ENCODE results near the gene ENGASE. TPM values are rescaled to one million over a fixed set of nuclear protein-coding genes. Genes with fewer than 3 reads are reported as not detected.

The ENGASE gene
- total RNA-seq, 4 donors from 2014 or later: 10.4 to 23.7 (median 19.1) TPM

DNA sequence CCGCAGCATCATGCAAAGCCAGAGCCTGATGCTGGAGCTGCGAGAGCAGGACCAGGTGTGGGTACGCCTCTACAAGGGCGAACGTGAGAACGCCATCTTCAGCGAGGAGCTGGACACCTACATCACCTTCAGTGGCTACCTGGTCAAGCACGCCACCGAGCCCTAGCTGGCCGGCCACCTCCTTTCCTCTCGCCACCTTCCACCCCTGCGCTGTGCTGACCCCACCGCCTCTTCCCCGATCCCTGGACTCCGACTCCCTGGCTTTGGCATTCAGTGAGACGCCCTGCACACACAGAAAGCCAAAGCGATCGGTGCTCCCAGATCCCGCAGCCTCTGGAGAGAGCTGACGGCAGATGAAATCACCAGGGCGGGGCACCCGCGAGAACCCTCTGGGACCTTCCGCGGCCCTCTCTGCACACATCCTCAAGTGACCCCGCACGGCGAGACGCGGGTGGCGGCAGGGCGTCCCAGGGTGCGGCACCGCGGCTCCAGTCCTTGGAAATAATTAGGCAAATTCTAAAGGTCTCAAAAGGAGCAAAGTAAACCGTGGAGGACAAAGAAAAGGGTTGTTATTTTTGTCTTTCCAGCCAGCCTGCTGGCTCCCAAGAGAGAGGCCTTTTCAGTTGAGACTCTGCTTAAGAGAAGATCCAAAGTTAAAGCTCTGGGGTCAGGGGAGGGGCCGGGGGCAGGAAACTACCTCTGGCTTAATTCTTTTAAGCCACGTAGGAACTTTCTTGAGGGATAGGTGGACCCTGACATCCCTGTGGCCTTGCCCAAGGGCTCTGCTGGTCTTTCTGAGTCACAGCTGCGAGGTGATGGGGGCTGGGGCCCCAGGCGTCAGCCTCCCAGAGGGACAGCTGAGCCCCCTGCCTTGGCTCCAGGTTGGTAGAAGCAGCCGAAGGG lies 26.4 kb upstream of the ENGASE start:
- intact Hi-C loops (cut with DNase I): loop anchor here (5.0 kb wide), 2 partner anchors 34 to 344 kb away; no protein-coding TSS in a partner anchor
- DNase-seq (ENCODE audit: extremely low spot score): no peak
- no peak for TF ChIP-seq POLR2AphosphoS5 (IDR thresholded peaks at IDR 0.05)
- TF ChIP-seq POLR2A (IDR thresholded peaks at IDR 0.05; ENCODE audit: low read depth): no peak
- TF ChIP-seq, protein P1, sequence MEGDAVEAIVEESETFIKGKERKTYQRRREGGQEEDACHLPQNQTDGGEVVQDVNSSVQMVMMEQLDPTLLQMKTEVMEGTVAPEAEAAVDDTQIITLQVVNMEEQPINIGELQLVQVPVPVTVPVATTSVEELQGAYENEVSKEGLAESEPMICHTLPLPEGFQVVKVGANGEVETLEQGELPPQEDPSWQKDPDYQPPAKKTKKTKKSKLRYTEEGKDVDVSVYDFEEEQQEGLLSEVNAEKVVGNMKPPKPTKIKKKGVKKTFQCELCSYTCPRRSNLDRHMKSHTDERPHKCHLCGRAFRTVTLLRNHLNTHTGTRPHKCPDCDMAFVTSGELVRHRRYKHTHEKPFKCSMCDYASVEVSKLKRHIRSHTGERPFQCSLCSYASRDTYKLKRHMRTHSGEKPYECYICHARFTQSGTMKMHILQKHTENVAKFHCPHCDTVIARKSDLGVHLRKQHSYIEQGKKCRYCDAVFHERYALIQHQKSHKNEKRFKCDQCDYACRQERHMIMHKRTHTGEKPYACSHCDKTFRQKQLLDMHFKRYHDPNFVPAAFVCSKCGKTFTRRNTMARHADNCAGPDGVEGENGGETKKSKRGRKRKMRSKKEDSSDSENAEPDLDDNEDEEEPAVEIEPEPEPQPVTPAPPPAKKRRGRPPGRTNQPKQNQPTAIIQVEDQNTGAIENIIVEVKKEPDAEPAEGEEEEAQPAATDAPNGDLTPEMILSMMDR (IDR thresholded peaks at IDR 0.05): no peak
- no peak for TF ChIP-seq EP300 (IDR thresholded peaks at IDR 0.05)
- WGBS: 92% methylated on average over 35 of the region's 41 CpGs
- peaks cover 0 to 52% (median 32%) of the 10 kb centered on the region in 4 donors for H3K36me3 ChIP-seq
- H3K4me1 ChIP-seq: peaks cover 17 to 33% (median 24%) of the 10 kb centered on the region in 4 donors
- no peak overlapping the region for H3K4me3 ChIP-seq
- H3K27ac ChIP-seq (replicated peaks in 1 of 4): peak overlapping the region in 3 of 4 donors; percentile 29 to 61 (median 31)
- no peaks in the 10 kb centered on the region for H3K9me3 ChIP-seq
- H3K27me3 ChIP-seq: no peaks in the 10 kb centered on the region

DNA sequence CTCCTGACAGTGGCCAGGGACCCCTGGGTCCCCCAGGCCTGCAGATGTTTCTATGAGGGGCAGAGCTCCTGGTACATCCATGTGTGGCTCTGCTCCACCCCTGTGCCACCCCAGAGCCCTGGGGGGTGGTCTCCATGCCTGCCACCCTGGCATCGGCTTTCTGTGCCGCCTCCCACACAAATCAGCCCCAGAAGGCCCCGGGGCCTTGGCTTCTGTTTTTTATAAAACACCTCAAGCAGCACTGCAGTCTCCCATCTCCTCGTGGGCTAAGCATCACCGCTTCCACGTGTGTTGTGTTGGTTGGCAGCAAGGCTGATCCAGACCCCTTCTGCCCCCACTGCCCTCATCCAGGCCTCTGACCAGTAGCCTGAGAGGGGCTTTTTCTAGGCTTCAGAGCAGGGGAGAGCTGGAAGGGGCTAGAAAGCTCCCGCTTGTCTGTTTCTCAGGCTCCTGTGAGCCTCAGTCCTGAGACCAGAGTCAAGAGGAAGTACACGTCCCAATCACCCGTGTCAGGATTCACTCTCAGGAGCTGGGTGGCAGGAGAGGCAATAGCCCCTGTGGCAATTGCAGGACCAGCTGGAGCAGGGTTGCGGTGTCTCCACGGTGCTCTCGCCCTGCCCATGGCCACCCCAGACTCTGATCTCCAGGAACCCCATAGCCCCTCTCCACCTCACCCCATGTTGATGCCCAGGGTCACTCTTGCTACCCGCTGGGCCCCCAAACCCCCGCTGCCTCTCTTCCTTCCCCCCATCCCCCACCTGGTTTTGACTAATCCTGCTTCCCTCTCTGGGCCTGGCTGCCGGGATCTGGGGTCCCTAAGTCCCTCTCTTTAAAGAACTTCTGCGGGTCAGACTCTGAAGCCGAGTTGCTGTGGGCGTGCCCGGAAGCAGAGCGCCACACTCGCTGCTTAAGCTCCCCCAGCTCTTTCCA lies 25.5 kb upstream of the ENGASE start:
- no peak for TF ChIP-seq POLR2A (IDR thresholded peaks at IDR 0.05; ENCODE audit: low read depth)
- TF ChIP-seq POLR2AphosphoS5 (IDR thresholded peaks at IDR 0.05): no peak
- TF ChIP-seq, protein P1 (IDR thresholded peaks at IDR 0.05): no peak
- no peak for TF ChIP-seq EP300 (IDR thresholded peaks at IDR 0.05)
- Histone ChIP-seq H3K4me1 (peaks cover 17 to 33% (median 24%) of the 10 kb centered on the region in 4 donors), H3K27me3 (no peaks in the 10 kb centered on the region), H3K36me3 (peaks cover 0 to 49% (median 32%) of the 10 kb centered on the region in 4 donors), H3K4me3 (no peak overlapping the region), H3K27ac (replicated peaks in 1 of 4) (no peak overlapping the region), H3K9me3 (peaks cover 0 to 6% (median 0%) of the 10 kb centered on the region in 4 donors)
- WGBS: 87% methylated on average over 16 of the region's 21 CpGs
- intact Hi-C loops (cut with DNase I): loop anchor here (5.0 kb wide), 2 partner anchors 33 to 343 kb away; no protein-coding TSS in a partner anchor
- DNase-seq (ENCODE audit: extremely low spot score): no peak

DNA sequence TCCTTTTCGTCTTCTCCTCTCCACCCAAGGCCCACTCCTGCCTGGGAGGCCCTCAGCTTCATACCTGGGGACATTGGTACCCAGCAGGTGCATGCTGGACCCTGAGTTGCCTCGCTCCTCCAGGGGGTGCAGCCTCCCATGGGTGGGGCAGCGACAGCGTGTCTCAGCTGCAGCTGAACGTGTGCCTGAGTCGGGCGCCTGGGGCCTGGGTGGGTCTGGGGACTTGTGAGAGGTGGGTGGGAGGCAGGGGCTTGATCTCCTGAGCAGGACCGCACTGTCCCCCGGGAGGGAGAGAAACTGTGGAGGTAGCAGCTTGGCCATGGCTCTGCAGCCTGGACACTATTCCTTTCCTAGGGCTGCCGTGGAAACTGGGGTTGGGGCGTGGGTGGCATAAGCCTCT lies 24.8 kb upstream of the ENGASE start:
- Histone ChIP-seq H3K27ac (replicated peaks in 1 of 4) (no peak overlapping the region), H3K27me3 (no peaks in the 10 kb centered on the region), H3K36me3 (peaks cover 0 to 42% (median 30%) of the 10 kb centered on the region in 4 donors), H3K9me3 (peaks cover 0 to 13% (median 3%) of the 10 kb centered on the region in 4 donors), H3K4me1 (peaks cover 17 to 32% (median 24%) of the 10 kb centered on the region in 4 donors), H3K4me3 (no peak overlapping the region)
- DNase-seq (ENCODE audit: extremely low spot score): no peak
- TF ChIP-seq POLR2AphosphoS5 (IDR thresholded peaks at IDR 0.05) (no peak), EP300 (IDR thresholded peaks at IDR 0.05) (no peak), POLR2A (IDR thresholded peaks at IDR 0.05; ENCODE audit: low read depth) (no peak)
- TF ChIP-seq, protein P1 (IDR thresholded peaks at IDR 0.05): no peak
- intact Hi-C loops (cut with DNase I): loop anchor here (5.0 kb wide), 2 partner anchors 32 to 342 kb away; no protein-coding TSS in a partner anchor
- 86% methylated on average over 6 of the region's 11 CpGs for WGBS

DNA sequence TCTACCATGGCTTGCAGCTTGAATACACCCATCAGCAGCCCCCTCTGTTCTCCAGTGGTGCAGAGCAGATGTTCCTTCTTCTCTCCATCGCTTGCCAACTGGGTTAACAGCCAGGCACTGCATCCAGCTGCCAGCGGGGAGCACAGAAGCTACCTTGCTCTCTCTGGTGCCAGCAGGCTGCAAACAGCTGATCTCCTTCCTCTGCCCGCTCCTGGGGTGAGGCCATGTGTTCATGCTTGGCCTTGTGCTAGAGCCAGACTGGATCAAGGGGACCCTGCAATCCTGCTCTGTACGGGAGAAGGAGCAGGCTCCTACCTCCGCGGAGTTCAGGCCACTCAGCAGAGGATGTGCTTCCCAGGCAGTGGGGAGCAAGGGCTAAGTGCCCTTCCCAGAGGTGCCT lies 24.1 kb upstream of the ENGASE start:
- intact Hi-C loops (cut with DNase I): no loop called here
- peaks cover 0 to 42% (median 30%) of the 10 kb centered on the region in 4 donors for H3K36me3 ChIP-seq
- no peak for DNase-seq (ENCODE audit: extremely low spot score)
- no peaks in the 10 kb centered on the region for H3K27me3 ChIP-seq
- 94% methylated on average over 6 of the region's 6 CpGs for WGBS
- peaks cover 0 to 15% (median 3%) of the 10 kb centered on the region in 4 donors for H3K9me3 ChIP-seq
- TF ChIP-seq POLR2A (IDR thresholded peaks at IDR 0.05; ENCODE audit: low read depth) (no peak), EP300 (IDR thresholded peaks at IDR 0.05) (no peak), POLR2AphosphoS5 (IDR thresholded peaks at IDR 0.05) (no peak)
- TF ChIP-seq, protein P1 (IDR thresholded peaks at IDR 0.05): no peak
- H3K27ac ChIP-seq (replicated peaks in 1 of 4): no peak overlapping the region
- peaks cover 17 to 25% (median 23%) of the 10 kb centered on the region in 4 donors for H3K4me1 ChIP-seq
- H3K4me3 ChIP-seq: no peak overlapping the region
